ENCODE data around the gene C20orf202.
A peak's percentile ranks its signal among the peaks of the same experiment; 100 is the strongest.

C20orf202 gene

GRCh38 chr20:1185316-1185741 is 17.9 kb upstream of the C20orf202 start:
- DNase-seq: peak; percentile 14

GRCh38 chr20:1185790-1186334 is 17.4 kb upstream of the C20orf202 start:
- peak; percentile 52 for DNase-seq

- no peak for DNase-seq
These were observed 16.8 kb upstream of the C20orf202 start for GRCh38 chr20:1186367-1186991.

- no peak for DNase-seq
These were observed 15.6 kb upstream of the C20orf202 start for GRCh38 chr20:1187605-1188171.

- no peak for DNase-seq
These were observed 14.9 kb upstream of the C20orf202 start for GRCh38 chr20:1188347-1188746.

GRCh38 chr20:1189827-1190226 is 13.4 kb upstream of the C20orf202 start:
- no peak for DNase-seq

GRCh38 chr20:1190847-1191246 is 12.4 kb upstream of the C20orf202 start:
- DNase-seq: no peak

GRCh38 chr20:1191299-1191698 is 12.0 kb upstream of the C20orf202 start:
- DNase-seq: no peak

GRCh38 chr20:1195226-1195625 is 8.0 kb upstream of the C20orf202 start:
- no peak for DNase-seq

- no peak for DNase-seq
These were observed 6.6 kb upstream of the C20orf202 start for GRCh38 chr20:1196634-1197033.

GRCh38 chr20:1197801-1198200 is 5.5 kb upstream of the C20orf202 start:
- no peak for DNase-seq

GRCh38 chr20:1198751-1199150 is 4.5 kb upstream of the C20orf202 start:
- DNase-seq: no peak

GRCh38 chr20:1199212-1199873 is 3.9 kb upstream of the C20orf202 start:
- DNase-seq: no peak

GRCh38 chr20:1199964-1200363 is 3.3 kb upstream of the C20orf202 start:
- no peak for DNase-seq

- no peak for DNase-seq
These were observed 376 bp downstream of the C20orf202 start for GRCh38 chr20:1203630-1204029.

GRCh38 chr20:1204113-1204512 is 859 bp downstream of the C20orf202 start:
- no peak for DNase-seq

GRCh38 chr20:1204576-1204975 is 1.3 kb downstream of the C20orf202 start:
- DNase-seq: no peak

- DNase-seq: no peak
These were observed 2.5 kb downstream of the C20orf202 start for GRCh38 chr20:1205802-1206201.

GRCh38 chr20:1206366-1207148 is 3.3 kb downstream of the C20orf202 start:
- no peak for DNase-seq

GRCh38 chr20:1207293-1207878 is 4.1 kb downstream of the C20orf202 start:
- DNase-seq: no peak

- no peak for DNase-seq
These were observed 6.5 kb downstream of the C20orf202 start for GRCh38 chr20:1209447-1210387.

- DNase-seq: no peak
These were observed 7.2 kb downstream of the C20orf202 start for GRCh38 chr20:1210501-1210900.

All from activated naive CD4-positive, alpha-beta T cell treated with anti-CD3 and anti-CD28 coated beads, Interleukin-2, amount 50 U/mL, for 16 hours (primary cell).